H1 (cell line): ENCODE results near the gene TSG101.

Experiments used
- CTCF ChIP-seq, 3 experiments: IDR thresholded peaks; 1 replicate in 2 of 3; 2 replicates in 1 of 3; pipeline versions ENCODE4 v1.5.1 to v1.6.1; 2011; ENCODE audit warnings: low read length in 3 of 3, mild to moderate bottlenecking in 3 of 3, inconsistent platforms in 2 of 3, low read depth in 1 of 3, moderate library complexity in 1 of 3; ENCODE audit not compliant: insufficient read depth in 1 of 3; ENCODE audit errors: control extremely low read depth in 1 of 3
- RAD21 ChIP-seq, 2 experiments: IDR thresholded peaks in 1 of 2; conservative IDR thresholded peaks in 1 of 2; 2 replicates each; pipeline ENCODE4 v1.6.1; 2011; ENCODE audit warnings: low read depth in 2 of 2, low read length in 2 of 2, improper control_type of control experiment in 1 of 2, inconsistent platforms in 1 of 2, mild to moderate bottlenecking in 1 of 2, moderate library complexity in 1 of 2
- RNF2 ChIP-seq: fragments of 200-900, 300-1000 bp; sonication (generic); IDR thresholded peaks from 2 replicates; pipeline ENCODE4 v1.7.1; 2016; ENCODE audit warnings: borderline replicate concordance, low read depth, mild to moderate bottlenecking, antibody characterized with exemption, low read length; ENCODE audit not compliant: poor library complexity, severe bottlenecking; ENCODE audit errors: missing control alignments

- TF ChIP-seq RAD21 (IDR thresholded peaks at IDR 0.05 in 1 of 2, conservative IDR thresholded peaks at IDR 0.05 in 1 of 2; ENCODE audit: low read depth in 2 of 2, low read length in 2 of 2): no peak
- TF ChIP-seq CTCF (IDR thresholded peaks at IDR 0.05; ENCODE audit: control extremely low read depth in 1 of 3, insufficient read depth in 1 of 3, low read depth in 1 of 3, low read length in 3 of 3): no peak
- no peak for TF ChIP-seq RNF2
Measured at GRCh38 chr11:18526521-18527296, at the start of gene TSG101.
